Stimulated activated CD8-positive, alpha-beta memory T cell treated with anti-CD3 and anti-CD28 coated beads, Interleukin-4, amount 100 ng/mL, for 48 hours (primary cell): ENCODE data around the gene P2RY12.

Experiments used
- DNase-seq: peaks from one replicate; pipeline ENCODE4 v3.0.0-alpha.2; 2020

P2RY12 gene

GRCh38 chr3:151305060-151305774 lies 79.3 kb downstream of the P2RY12 start:
- peak; percentile 62 for DNase-seq

GRCh38 chr3:151303751-151304150 lies 80.8 kb downstream of the P2RY12 start:
- peak; percentile 46 for DNase-seq

GRCh38 chr3:151301787-151302186 lies 82.8 kb downstream of the P2RY12 start:
- no peak for DNase-seq

GRCh38 chr3:151300539-151300938 lies 84.0 kb downstream of the P2RY12 start:
- no peak for DNase-seq

- no peak for DNase-seq
These were observed 85.5 kb downstream of the P2RY12 start for GRCh38 chr3:151299006-151299405.

GRCh38 chr3:151297429-151297828 lies 87.1 kb downstream of the P2RY12 start:
- no peak for DNase-seq

- DNase-seq: no peak
These were observed 88.3 kb downstream of the P2RY12 start for GRCh38 chr3:151296226-151296625.

- no peak for DNase-seq
These were observed 91.4 kb downstream of the P2RY12 start for GRCh38 chr3:151293127-151293526.

- DNase-seq: no peak
These were observed 93.9 kb downstream of the P2RY12 start for GRCh38 chr3:151290673-151291072.

- no peak for DNase-seq
These were observed 95.1 kb downstream of the P2RY12 start for GRCh38 chr3:151289445-151289844.
